Kidney epithelial cell (primary cell): Measurements from ENCODE around the gene RTTN. TPM values are rescaled to one million over a fixed set of nuclear protein-coding genes. Genes with fewer than 3 reads are reported as not detected.

Source experiments
- DNase-seq: peaks from one replicate; pipeline ENCODE4 v3.0.0-alpha.2; 2010; ENCODE audit warnings: low read depth
- H3K27me3 ChIP-seq: 2 replicates; pipeline ENCODE4 v1.6.0; 2011; ENCODE audit warnings: low read length; ENCODE audit not compliant: control insufficient read depth, insufficient read depth
- H3K36me3 ChIP-seq: 2 replicates; pipeline ENCODE4 v1.5.1; 2011; ENCODE audit warnings: low read length; ENCODE audit not compliant: control insufficient read depth, insufficient read depth
- H3K4me3 ChIP-seq: 2 replicates; pipeline ENCODE4 v1.5.1; 2011; ENCODE audit warnings: low read depth, mild to moderate bottlenecking, control low read depth, low read length
- total RNA-seq: library from RNA; depleted of rRNA; stranded (reverse); fragments of >200 nt; gene quantifications from 2 replicates; pipeline ENCODE4 v1.2.3, GENCODE V29; 2015
- TF ChIP-seq, protein P1 (sequence below): IDR thresholded peaks from 2 replicates; pipeline ENCODE4 v1.5.1; 2011; ENCODE audit warnings: mild to moderate bottlenecking, moderate library complexity, low read length, control low read depth, inconsistent platforms; ENCODE audit not compliant: insufficient read depth, poor library complexity, severe bottlenecking

Gene RTTN
- total RNA-seq, 1 donor from 2014 or later, result 7.2 TPM

DNA sequence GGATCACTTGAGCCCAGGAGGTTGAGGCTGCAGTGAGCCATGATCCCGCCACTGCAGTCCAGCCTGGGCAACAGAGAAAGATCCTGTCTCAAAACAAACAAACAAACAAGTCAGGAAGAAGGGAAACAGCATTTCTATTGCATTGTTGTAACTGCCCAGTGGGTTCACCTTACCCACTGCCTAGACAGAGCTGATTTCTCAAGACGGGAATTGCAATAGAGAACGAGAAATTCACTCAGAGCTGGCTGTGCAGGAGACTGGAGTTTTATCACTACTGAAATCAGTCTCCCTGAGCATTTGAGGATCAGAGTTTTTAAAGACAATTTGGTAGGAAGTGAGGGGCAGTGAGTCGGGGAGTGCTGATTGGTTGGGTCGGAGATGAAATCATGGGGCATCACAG, 24.2 kb upstream of the RTTN start:
- Histone ChIP-seq H3K27me3 (peaks cover 1% of the 10 kb centered on the region), H3K36me3 (no peaks in the 10 kb centered on the region), H3K4me3 (no peak overlapping the region)
- TF ChIP-seq, protein P1, sequence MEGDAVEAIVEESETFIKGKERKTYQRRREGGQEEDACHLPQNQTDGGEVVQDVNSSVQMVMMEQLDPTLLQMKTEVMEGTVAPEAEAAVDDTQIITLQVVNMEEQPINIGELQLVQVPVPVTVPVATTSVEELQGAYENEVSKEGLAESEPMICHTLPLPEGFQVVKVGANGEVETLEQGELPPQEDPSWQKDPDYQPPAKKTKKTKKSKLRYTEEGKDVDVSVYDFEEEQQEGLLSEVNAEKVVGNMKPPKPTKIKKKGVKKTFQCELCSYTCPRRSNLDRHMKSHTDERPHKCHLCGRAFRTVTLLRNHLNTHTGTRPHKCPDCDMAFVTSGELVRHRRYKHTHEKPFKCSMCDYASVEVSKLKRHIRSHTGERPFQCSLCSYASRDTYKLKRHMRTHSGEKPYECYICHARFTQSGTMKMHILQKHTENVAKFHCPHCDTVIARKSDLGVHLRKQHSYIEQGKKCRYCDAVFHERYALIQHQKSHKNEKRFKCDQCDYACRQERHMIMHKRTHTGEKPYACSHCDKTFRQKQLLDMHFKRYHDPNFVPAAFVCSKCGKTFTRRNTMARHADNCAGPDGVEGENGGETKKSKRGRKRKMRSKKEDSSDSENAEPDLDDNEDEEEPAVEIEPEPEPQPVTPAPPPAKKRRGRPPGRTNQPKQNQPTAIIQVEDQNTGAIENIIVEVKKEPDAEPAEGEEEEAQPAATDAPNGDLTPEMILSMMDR, result no peak
- DNase-seq, result no peak

DNA sequence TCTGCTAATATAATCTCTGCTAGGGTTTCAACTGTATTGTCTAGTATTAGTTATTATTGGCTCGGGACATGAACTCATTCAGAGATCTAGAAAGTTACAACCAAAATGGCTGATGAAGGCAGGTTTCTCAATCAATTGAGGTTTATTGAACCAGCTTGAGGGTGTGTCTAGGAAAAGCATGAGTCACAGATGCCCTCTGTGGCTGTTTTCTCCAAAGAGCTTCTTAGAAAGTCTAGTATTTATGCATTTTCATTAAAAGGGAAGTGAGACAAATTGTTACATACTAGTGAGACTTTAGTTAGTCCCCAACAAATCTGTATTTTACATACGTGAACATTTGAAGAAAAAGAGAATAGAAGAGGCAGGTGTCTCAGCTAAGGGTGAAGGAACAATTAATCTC, 23.0 kb upstream of the RTTN start:
- H3K4me3 ChIP-seq, result no peak overlapping the region
- DNase-seq, result no peak
- no peaks in the 10 kb centered on the region for H3K36me3 ChIP-seq
- H3K27me3 ChIP-seq, result peaks cover 2% of the 10 kb centered on the region
- TF ChIP-seq, protein P1, result no peak

- TF ChIP-seq, protein P1, result no peak
- Histone ChIP-seq H3K27me3 (peaks cover 2% of the 10 kb centered on the region), H3K4me3 (no peak overlapping the region), H3K36me3 (no peaks in the 10 kb centered on the region)
- no peak for DNase-seq
Observed at GRCh38 chr18:70227438-70227837, 22.0 kb upstream of the RTTN start.

DNA sequence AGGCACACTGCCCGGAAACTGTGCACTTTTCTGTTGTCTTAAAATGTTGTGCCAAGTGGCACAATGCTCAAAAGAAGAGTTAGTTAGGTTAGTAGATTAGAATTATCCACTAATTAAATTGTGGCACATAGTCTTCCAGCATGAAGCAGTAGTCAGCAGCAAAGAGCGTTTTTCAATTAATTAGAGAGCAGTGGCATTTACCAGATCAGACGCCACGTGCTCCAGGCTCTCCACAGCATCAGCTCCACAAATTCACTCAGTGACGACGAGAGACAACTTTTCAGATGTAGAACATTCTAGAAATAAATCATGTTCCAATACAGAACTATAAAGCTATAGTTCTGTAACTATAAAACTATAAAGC, 16.4 kb upstream of the RTTN start:
- peaks cover 2% of the 10 kb centered on the region for H3K27me3 ChIP-seq
- DNase-seq, result no peak
- H3K4me3 ChIP-seq, result no peak overlapping the region
- TF ChIP-seq, protein P1, result no peak
- no peaks in the 10 kb centered on the region for H3K36me3 ChIP-seq

- no peaks in the 10 kb centered on the region for H3K36me3 ChIP-seq
- TF ChIP-seq, protein P1, result no peak
- H3K27me3 ChIP-seq, result peaks cover 2% of the 10 kb centered on the region
- no peak for DNase-seq
- no peak overlapping the region for H3K4me3 ChIP-seq
Observed at GRCh38 chr18:70221156-70221914, 15.8 kb upstream of the RTTN start.

DNA sequence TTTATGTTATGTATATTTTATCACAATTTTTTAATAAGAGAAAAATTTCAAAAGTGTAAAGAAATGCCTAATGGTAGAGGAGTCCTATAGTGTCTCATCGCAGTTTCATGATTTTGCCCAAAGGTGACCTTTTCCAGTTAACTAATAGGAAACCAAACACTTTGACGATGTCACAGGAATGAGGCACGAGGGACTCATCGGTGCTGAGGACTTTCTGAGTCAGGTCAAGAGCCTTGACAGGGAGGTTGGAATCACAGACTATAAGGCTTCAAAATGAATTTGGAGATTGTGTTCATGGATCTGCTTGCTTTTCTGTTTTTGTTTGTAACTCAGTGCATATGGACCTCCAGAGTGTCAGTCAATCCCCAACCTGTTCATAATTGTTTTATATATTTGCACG, 15.1 kb upstream of the RTTN start:
- H3K27me3 ChIP-seq, result peaks cover 2% of the 10 kb centered on the region
- H3K4me3 ChIP-seq, result no peak overlapping the region
- no peak for DNase-seq
- TF ChIP-seq, protein P1, result no peak
- H3K36me3 ChIP-seq, result no peaks in the 10 kb centered on the region
